ENCODE measurements around the gene SLC22A17. TPM values are rescaled to one million over a fixed set of nuclear protein-coding genes. Genes with fewer than 3 reads are reported as not detected.

Gene SLC22A17
- total and polyA plus RNA-seq, 4 donors = 5.4 to 27.3 (median 9.7) TPM

GRCh38 chr14:23378612-23379220 is 26.0 kb upstream of the SLC22A17 start:
- Histone ChIP-seq H3K27me3 (ENCODE audit: control insufficient read depth in 3 of 3, insufficient read depth in 3 of 3, low read length in 2 of 3) (no peaks in the 10 kb centered on the region), H3K9ac (ENCODE audit: insufficient read depth in 1 of 2, low read length in 2 of 2) (no peak overlapping the region), H3K4me3 (no peak overlapping the region), H3K4me1 (ENCODE audit: control insufficient read depth in 5 of 5, insufficient read depth in 5 of 5, low read length in 5 of 5) (peaks cover 0 to 12% (median 0%) of the 10 kb centered on the region in 5 donors), H3K36me3 (ENCODE audit: control insufficient read depth in 4 of 4, insufficient read depth in 4 of 4, low read length in 4 of 4) (peaks cover 0 to 4% (median 0%) of the 10 kb centered on the region in 4 donors), H3K9me3 (ENCODE audit: control insufficient read depth in 4 of 4, insufficient read depth in 3 of 4, low read length in 3 of 4) (no peaks in the 10 kb centered on the region), H3K27ac (ENCODE audit: low read depth in 1 of 2, low read length in 1 of 2) (no peak overlapping the region)
- no peak for TF ChIP-seq CTCF (IDR thresholded peaks at IDR 0.05; ENCODE audit: control extremely low read depth, extremely low read depth)
- ATAC-seq (ENCODE audit: insufficient read depth, low FRiP score) = no peak
- DNase-seq = no peak
- 85 to 87% methylated on average over 11 of the region's 11 CpGs for WGBS, 2 donors

- no peaks in the 10 kb centered on the region for H3K36me3 ChIP-seq (ENCODE audit: control insufficient read depth in 4 of 4, insufficient read depth in 4 of 4, low read length in 4 of 4)
- no peaks in the 10 kb centered on the region for H3K9me3 ChIP-seq (ENCODE audit: control insufficient read depth in 4 of 4, insufficient read depth in 3 of 4, low read length in 3 of 4)
- TF ChIP-seq CTCF (IDR thresholded peaks at IDR 0.05; ENCODE audit: control extremely low read depth, extremely low read depth) = no peak
- WGBS, 2 donors = 80 to 85% methylated on average over 14 of the region's 14 CpGs
- H3K4me1 ChIP-seq (ENCODE audit: control insufficient read depth in 5 of 5, insufficient read depth in 5 of 5, low read length in 5 of 5) = peaks cover 0 to 12% (median 0%) of the 10 kb centered on the region in 5 donors
- no peak overlapping the region for H3K9ac ChIP-seq (ENCODE audit: insufficient read depth in 1 of 2, low read length in 2 of 2)
- no peak overlapping the region for H3K4me3 ChIP-seq
- no peak for ATAC-seq (ENCODE audit: insufficient read depth, low FRiP score)
- no peaks in the 10 kb centered on the region for H3K27me3 ChIP-seq (ENCODE audit: control insufficient read depth in 3 of 3, insufficient read depth in 3 of 3, low read length in 2 of 3)
- no peak for DNase-seq
- no peak overlapping the region for H3K27ac ChIP-seq (ENCODE audit: low read depth in 1 of 2, low read length in 1 of 2)
These were observed 25.2 kb upstream of the SLC22A17 start for GRCh38 chr14:23377573-23378563.

GRCh38 chr14:23377198-23377550 is 24.5 kb upstream of the SLC22A17 start:
- DNase-seq = no peak
- no peak overlapping the region for H3K4me3 ChIP-seq
- H3K27ac ChIP-seq (ENCODE audit: low read depth in 1 of 2, low read length in 1 of 2) = no peak overlapping the region
- TF ChIP-seq CTCF (IDR thresholded peaks at IDR 0.05; ENCODE audit: control extremely low read depth, extremely low read depth) = no peak
- H3K36me3 ChIP-seq (ENCODE audit: control insufficient read depth in 4 of 4, insufficient read depth in 4 of 4, low read length in 4 of 4) = no peaks in the 10 kb centered on the region
- H3K9me3 ChIP-seq (ENCODE audit: control insufficient read depth in 4 of 4, insufficient read depth in 3 of 4, low read length in 3 of 4) = no peaks in the 10 kb centered on the region
- no peaks in the 10 kb centered on the region for H3K27me3 ChIP-seq (ENCODE audit: control insufficient read depth in 3 of 3, insufficient read depth in 3 of 3, low read length in 2 of 3)
- H3K4me1 ChIP-seq (ENCODE audit: control insufficient read depth in 5 of 5, insufficient read depth in 5 of 5, low read length in 5 of 5) = peaks cover 0 to 12% (median 0%) of the 10 kb centered on the region in 5 donors
- ATAC-seq (ENCODE audit: insufficient read depth, low FRiP score) = no peak
- H3K9ac ChIP-seq (ENCODE audit: insufficient read depth in 1 of 2, low read length in 2 of 2) = no peak overlapping the region
- WGBS, 2 donors = 59 to 81% methylated on average over 11 of the region's 11 CpGs
